Vagina (tissue), 2 donors: Measurements from ENCODE around the gene DLST.

Experiments
- POLR2A ChIP-seq, 2 donors: fragments of 450-650 bp; IDR thresholded peaks; one replicate each; pipeline ENCODE4 v1.6.1; 2017; ENCODE audit warnings: antibody characterized with exemption in 2 of 2, mild to moderate bottlenecking in 2 of 2, moderate library complexity in 2 of 2
- POLR2AphosphoS5 ChIP-seq, 2 donors: sonication (generic); formaldehyde crosslinking; IDR thresholded peaks; one replicate each; pipeline ENCODE4 v1.9.0; 2017; ENCODE audit warnings: antibody characterized with exemption in 2 of 2, mild to moderate bottlenecking in 2 of 2, low read depth in 1 of 2; ENCODE audit not compliant: insufficient read depth in 1 of 2
- TF ChIP-seq, protein P1 (sequence below), 3 experiments: fragments of 450-650 bp in 2 of 3; fragments of 200-600 bp in 1 of 3; sonication (generic) in 1 of 3; IDR thresholded peaks; one replicate each; pipeline ENCODE4 v1.5.1; 2017 to 2019; ENCODE audit warnings: antibody characterized with exemption in 3 of 3, mild to moderate bottlenecking in 2 of 3, moderate library complexity in 2 of 3

DNA sequence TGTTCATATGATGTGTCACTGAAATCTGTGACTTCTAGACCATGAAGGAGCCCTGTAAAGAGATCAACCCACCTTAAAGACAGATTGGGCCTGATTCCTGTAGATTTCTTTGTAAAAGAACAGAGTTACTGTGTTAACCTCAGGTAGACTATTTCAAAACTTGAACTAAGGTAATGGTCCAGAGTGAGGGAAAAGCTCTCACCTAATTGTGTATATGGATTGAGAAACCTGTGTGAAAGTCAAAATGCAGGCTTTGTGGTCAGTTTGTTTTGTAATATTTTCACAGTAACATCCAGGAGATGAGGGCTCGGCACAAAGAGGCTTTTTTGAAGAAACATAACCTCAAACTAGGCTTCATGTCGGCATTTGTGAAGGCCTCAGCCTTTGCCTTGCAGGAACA is 16.4 kb downstream of the DLST start:
- TF ChIP-seq POLR2A (IDR thresholded peaks at IDR 0.05), result no peak
- TF ChIP-seq, protein P1, sequence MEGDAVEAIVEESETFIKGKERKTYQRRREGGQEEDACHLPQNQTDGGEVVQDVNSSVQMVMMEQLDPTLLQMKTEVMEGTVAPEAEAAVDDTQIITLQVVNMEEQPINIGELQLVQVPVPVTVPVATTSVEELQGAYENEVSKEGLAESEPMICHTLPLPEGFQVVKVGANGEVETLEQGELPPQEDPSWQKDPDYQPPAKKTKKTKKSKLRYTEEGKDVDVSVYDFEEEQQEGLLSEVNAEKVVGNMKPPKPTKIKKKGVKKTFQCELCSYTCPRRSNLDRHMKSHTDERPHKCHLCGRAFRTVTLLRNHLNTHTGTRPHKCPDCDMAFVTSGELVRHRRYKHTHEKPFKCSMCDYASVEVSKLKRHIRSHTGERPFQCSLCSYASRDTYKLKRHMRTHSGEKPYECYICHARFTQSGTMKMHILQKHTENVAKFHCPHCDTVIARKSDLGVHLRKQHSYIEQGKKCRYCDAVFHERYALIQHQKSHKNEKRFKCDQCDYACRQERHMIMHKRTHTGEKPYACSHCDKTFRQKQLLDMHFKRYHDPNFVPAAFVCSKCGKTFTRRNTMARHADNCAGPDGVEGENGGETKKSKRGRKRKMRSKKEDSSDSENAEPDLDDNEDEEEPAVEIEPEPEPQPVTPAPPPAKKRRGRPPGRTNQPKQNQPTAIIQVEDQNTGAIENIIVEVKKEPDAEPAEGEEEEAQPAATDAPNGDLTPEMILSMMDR (IDR thresholded peaks at IDR 0.05), result no peak
- no peak for TF ChIP-seq POLR2AphosphoS5 (IDR thresholded peaks at IDR 0.05; ENCODE audit: insufficient read depth in 1 of 2, low read depth in 1 of 2)
